Keratinocyte (primary cell): ENCODE measurements around the gene CCDC122. TPM values are rescaled to one million over a fixed set of nuclear protein-coding genes. Genes with fewer than 3 reads are reported as not detected.

ENCODE experiments used
- DNase-seq: peaks from one replicate; pipeline ENCODE4 v3.0.0-alpha.2; 2011; ENCODE audit warnings: low read depth, missing footprints, low spot score
- FAIRE-seq: peaks from 2 replicates; lab custom pipeline; 2011; peaks lifted over from hg19 to GRCh38; lab: Jason Lieb, UNC
- H2AFZ ChIP-seq: 2 replicates; pipeline ENCODE4 v1.6.0; 2012; ENCODE audit warnings: low read length, control low read depth, inconsistent platforms; ENCODE audit not compliant: control insufficient read depth
- H3K27ac ChIP-seq: 2 replicates; pipeline ENCODE4 v1.5.1; 2011; ENCODE audit warnings: low read length; ENCODE audit not compliant: control insufficient read depth, insufficient read depth
- H3K27me3 ChIP-seq: 3 replicates; pipeline ENCODE4 v1.6.0; 2011; ENCODE audit warnings: low read length; ENCODE audit not compliant: control insufficient read depth, insufficient read depth; ENCODE audit errors: extremely low read depth
- H3K36me3 ChIP-seq, 2 experiments: 2 replicates in 1 of 2; 3 replicates in 1 of 2; pipeline ENCODE4 v1.5.1; 2011; ENCODE audit warnings: low read length in 2 of 2, mild to moderate bottlenecking in 1 of 2; ENCODE audit not compliant: control insufficient read depth in 2 of 2, insufficient read depth in 2 of 2; ENCODE audit errors: extremely low read depth in 1 of 2
- H3K4me1 ChIP-seq: 3 replicates; pipeline ENCODE4 v1.5.1; 2011; ENCODE audit warnings: low read length; ENCODE audit not compliant: control insufficient read depth, insufficient read depth; ENCODE audit errors: extremely low read depth
- H3K4me2 ChIP-seq: 3 replicates; pipeline ENCODE4 v1.6.0; 2011; ENCODE audit warnings: low read depth, low read length; ENCODE audit not compliant: control insufficient read depth, insufficient read depth; ENCODE audit errors: extremely low read depth
- H3K4me3 ChIP-seq, 3 experiments: fragments of 200-600 bp in 1 of 3; sonication (generic) in 1 of 3; 2 replicates in 2 of 3; 3 replicates in 1 of 3; pipeline ENCODE4 v1.5.1; 2011 to 2016; ENCODE audit warnings: low read length in 3 of 3, mild to moderate bottlenecking in 3 of 3, control low read depth in 2 of 3, inconsistent platforms in 1 of 3, low read depth in 1 of 3, mixed read lengths in 1 of 3, mixed run types in 1 of 3, moderate library complexity in 1 of 3; ENCODE audit not compliant: control insufficient read depth in 2 of 3, insufficient read depth in 2 of 3; ENCODE audit errors: extremely low read depth in 1 of 3
- H3K79me2 ChIP-seq: 2 replicates; pipeline ENCODE4 v1.6.0; 2012; ENCODE audit warnings: low read length; ENCODE audit not compliant: control insufficient read depth, insufficient read depth
- H3K9ac ChIP-seq: 3 replicates; pipeline ENCODE4 v1.6.0; 2011; ENCODE audit warnings: low read length; ENCODE audit not compliant: control insufficient read depth, insufficient read depth; ENCODE audit errors: extremely low read depth
- H3K9me1 ChIP-seq: 3 replicates; pipeline ENCODE4 v1.6.0; 2011; ENCODE audit warnings: low read length; ENCODE audit not compliant: control insufficient read depth, insufficient read depth; ENCODE audit errors: extremely low read depth
- H3K9me3 ChIP-seq: 2 replicates; pipeline ENCODE4 v1.5.1; 2012; ENCODE audit warnings: low read depth, low read length; ENCODE audit not compliant: control insufficient read depth
- H4K20me1 ChIP-seq: 3 replicates; pipeline ENCODE4 v1.6.0; 2011; ENCODE audit warnings: low read length; ENCODE audit not compliant: control insufficient read depth, insufficient read depth; ENCODE audit errors: extremely low read depth
- EZH2 ChIP-seq: IDR thresholded peaks from one replicate; pipeline ENCODE4 v1.6.1; 2012; ENCODE audit warnings: inconsistent platforms, mild to moderate bottlenecking, low read length, moderate library complexity
- dilution Hi-C: fragments of 300-500 bp; cut with MboI; formaldehyde crosslinking; loops from one replicate; pipeline ENCODE4 v1.7.0; 2020; ENCODE audit warnings: low sequenced_read_pairs; ENCODE audit not compliant: extremely low pct_ligation_motif_present
- polyA plus RNA-seq, 5 experiments: library from polyadenylated mRNA; depleted of rRNA in 3 of 5; stranded (reverse) in 3 of 5; stranded (forward) in 1 of 5; unstranded in 1 of 5; fragments of >200 nt; gene quantifications; 1 replicate in 1 of 5; 2 replicates in 3 of 5; 3 replicates in 1 of 5; pipeline versions ENCODE4 v1.2.1 to v1.2.3, GENCODE V29; 2011 to 2012; ENCODE audit warnings: missing spikeins in 2 of 5, low read depth in 1 of 5, low replicate concordance in 1 of 5
- TF ChIP-seq, protein P1 (sequence below), 3 experiments: IDR thresholded peaks in 1 of 3; conservative IDR thresholded peaks in 1 of 3; optimal IDR thresholded peaks in 1 of 3; 2 replicates in 2 of 3; 3 replicates in 1 of 3; pipeline versions ENCODE3 to v1.5.1; 2011; ENCODE audit warnings: low read length in 3 of 3, mild to moderate bottlenecking in 3 of 3, moderate library complexity in 2 of 3, control low read depth in 1 of 3, inconsistent platforms in 1 of 3; ENCODE audit not compliant: insufficient read depth in 2 of 3; ENCODE audit errors: extremely low read depth in 1 of 3

CCDC122 gene
- polyA plus RNA-seq, 1 donor (not counting 4 experiments of a cell fraction or from before 2014, with no cell fraction given), result 1.5 TPM

- H3K9me1 ChIP-seq, result no peaks in the 10 kb centered on the region
- no peaks in the 10 kb centered on the region for H4K20me1 ChIP-seq
- FAIRE-seq, result no peak
- DNase-seq, result no peak
- H2AFZ ChIP-seq, result no peak overlapping the region
- H3K79me2 ChIP-seq, result no peaks in the 10 kb centered on the region
- no peak overlapping the region for H3K9ac ChIP-seq
- peaks cover 13% of the 10 kb centered on the region for H3K4me1 ChIP-seq
- H3K4me3 ChIP-seq, result no peak overlapping the region
- dilution Hi-C loops, result no loop called here
- no peak for TF ChIP-seq EZH2
- TF ChIP-seq, protein P1, sequence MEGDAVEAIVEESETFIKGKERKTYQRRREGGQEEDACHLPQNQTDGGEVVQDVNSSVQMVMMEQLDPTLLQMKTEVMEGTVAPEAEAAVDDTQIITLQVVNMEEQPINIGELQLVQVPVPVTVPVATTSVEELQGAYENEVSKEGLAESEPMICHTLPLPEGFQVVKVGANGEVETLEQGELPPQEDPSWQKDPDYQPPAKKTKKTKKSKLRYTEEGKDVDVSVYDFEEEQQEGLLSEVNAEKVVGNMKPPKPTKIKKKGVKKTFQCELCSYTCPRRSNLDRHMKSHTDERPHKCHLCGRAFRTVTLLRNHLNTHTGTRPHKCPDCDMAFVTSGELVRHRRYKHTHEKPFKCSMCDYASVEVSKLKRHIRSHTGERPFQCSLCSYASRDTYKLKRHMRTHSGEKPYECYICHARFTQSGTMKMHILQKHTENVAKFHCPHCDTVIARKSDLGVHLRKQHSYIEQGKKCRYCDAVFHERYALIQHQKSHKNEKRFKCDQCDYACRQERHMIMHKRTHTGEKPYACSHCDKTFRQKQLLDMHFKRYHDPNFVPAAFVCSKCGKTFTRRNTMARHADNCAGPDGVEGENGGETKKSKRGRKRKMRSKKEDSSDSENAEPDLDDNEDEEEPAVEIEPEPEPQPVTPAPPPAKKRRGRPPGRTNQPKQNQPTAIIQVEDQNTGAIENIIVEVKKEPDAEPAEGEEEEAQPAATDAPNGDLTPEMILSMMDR (optimal IDR thresholded peaks at IDR 0.05 in 1 of 3, IDR thresholded peaks at IDR 0.05 in 1 of 3, conservative IDR thresholded peaks at IDR 0.05 in 1 of 3; ENCODE audit: extremely low read depth in 1 of 3, insufficient read depth in 2 of 3, low read length in 3 of 3), result no peak
- H3K27me3 ChIP-seq, result no peaks in the 10 kb centered on the region
- H3K9me3 ChIP-seq, result no peaks in the 10 kb centered on the region
- H3K4me2 ChIP-seq, result no peak overlapping the region
- H3K27ac ChIP-seq, result no peak overlapping the region
- H3K36me3 ChIP-seq, result no peaks in the 10 kb centered on the region
These were observed 2.0 kb upstream of the CCDC122 start for GRCh38 chr13:43881580-43881979.

DNA sequence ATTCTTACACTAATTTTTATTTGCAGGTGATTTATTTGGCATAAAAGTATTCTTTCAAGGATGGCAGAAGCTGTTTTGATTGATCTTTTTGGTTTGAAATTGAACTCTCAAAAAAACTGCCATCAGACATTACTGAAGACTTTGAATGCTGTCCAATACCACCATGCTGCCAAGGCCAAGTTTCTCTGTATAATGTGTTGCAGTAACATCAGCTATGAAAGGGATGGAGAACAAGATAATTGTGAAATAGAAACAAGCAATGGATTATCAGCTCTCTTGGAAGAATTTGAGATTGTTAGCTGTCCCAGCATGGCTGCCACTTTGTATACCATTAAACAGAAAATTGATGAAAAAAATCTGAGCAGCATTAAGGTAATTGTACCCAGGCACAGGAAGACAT lies 1.4 kb upstream of the CCDC122 start:
- H3K36me3 ChIP-seq, result no peaks in the 10 kb centered on the region
- no peak for DNase-seq
- H3K9me3 ChIP-seq, result no peaks in the 10 kb centered on the region
- peaks cover 17% of the 10 kb centered on the region for H3K4me1 ChIP-seq
- H3K4me2 ChIP-seq, result no peak overlapping the region
- no peaks in the 10 kb centered on the region for H3K27me3 ChIP-seq
- FAIRE-seq, result no peak
- no peak overlapping the region for H2AFZ ChIP-seq
- H3K9me1 ChIP-seq, result no peaks in the 10 kb centered on the region
- no peaks in the 10 kb centered on the region for H4K20me1 ChIP-seq
- dilution Hi-C loops, result no loop called here
- H3K27ac ChIP-seq, result no peak overlapping the region
- no peak overlapping the region for H3K4me3 ChIP-seq
- no peaks in the 10 kb centered on the region for H3K79me2 ChIP-seq
- H3K9ac ChIP-seq, result no peak overlapping the region
- no peak for TF ChIP-seq EZH2
- TF ChIP-seq, protein P1 (optimal IDR thresholded peaks at IDR 0.05 in 1 of 3, IDR thresholded peaks at IDR 0.05 in 1 of 3, conservative IDR thresholded peaks at IDR 0.05 in 1 of 3; ENCODE audit: extremely low read depth in 1 of 3, insufficient read depth in 2 of 3, low read length in 3 of 3), result no peak
